Adrenal gland (tissue), 5 donors: ENCODE measurements around the gene PINK1.

ENCODE experiments used
- CTCF ChIP-seq, 6 experiments: fragments of 450-650 bp in 4 of 6; fragments of 200-600 bp in 2 of 6; sonication (generic) in 1 of 6; IDR thresholded peaks; 1 replicate in 5 of 6; 2 replicates in 1 of 6; pipeline versions ENCODE4 v1.5.1 to v1.8.0; 2016 to 2021; ENCODE audit warnings: antibody characterized with exemption in 6 of 6, mild to moderate bottlenecking in 2 of 6, moderate library complexity in 1 of 6
- POLR2A ChIP-seq, 2 donors: fragments of 450-650 bp; IDR thresholded peaks; one replicate each; pipeline ENCODE4 v1.6.1; 2017; ENCODE audit warnings: antibody characterized with exemption in 2 of 2, mild to moderate bottlenecking in 2 of 2, moderate library complexity in 1 of 2
- donor health status: DM: no; HTN: no; CAD: no.

DNA sequence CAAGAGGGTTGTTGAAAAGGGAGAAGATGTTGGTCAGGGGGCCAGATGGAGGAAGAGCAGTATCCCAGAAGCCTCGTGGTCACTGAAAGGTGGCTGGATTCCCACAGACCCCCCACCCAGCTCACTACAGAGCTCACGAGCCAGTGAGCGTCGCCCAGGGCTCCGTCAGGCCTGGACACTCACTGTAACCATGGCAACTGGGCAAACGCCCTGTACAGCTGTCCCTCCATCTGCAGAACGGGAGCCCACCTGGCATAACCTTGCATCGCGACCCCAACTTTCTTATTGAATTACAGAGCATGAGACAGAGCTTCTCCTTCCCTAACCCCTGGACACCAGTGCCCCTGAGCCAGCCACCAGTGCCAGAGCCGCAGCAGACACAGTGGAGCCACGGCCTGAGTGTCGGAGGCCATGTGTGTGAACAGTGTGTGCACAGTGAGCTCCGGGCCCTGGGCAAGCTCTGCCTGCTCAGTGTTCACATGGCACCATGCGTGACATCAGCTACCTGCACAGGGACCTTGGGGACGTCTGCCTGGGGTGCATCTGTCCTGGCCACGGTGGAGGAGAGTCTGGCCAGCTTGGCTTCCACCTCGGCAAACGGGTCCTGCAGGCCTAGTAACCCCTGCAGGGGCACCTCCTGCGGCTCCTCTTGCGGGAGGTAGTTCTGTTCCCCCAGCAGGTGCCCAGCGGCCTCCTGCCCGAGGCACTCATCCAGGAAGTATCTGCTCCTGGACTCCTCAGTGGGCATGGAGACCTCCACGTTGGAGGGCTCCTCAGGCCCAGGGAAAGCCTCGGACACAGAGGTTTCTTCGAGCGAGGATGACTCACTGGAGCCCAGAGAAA, 53.8 kb downstream of the PINK1 start:
- TF ChIP-seq CTCF (IDR thresholded peaks at IDR 0.05): no peak
- TF ChIP-seq POLR2A (IDR thresholded peaks at IDR 0.05): no peak
